Activated T-helper 17 cell treated with anti-CD3 and anti-CD28 coated beads, Interleukin-2, amount 50 U/mL, for 72 hours (primary cell): ENCODE measurements around the gene UCP2. TPM values are rescaled to one million over a fixed set of nuclear protein-coding genes. Genes with fewer than 3 reads are reported as not detected.
"Not testable (repeated sequence)": the region's sequence is repeated elsewhere in the genome, so short reads cannot be mapped to it uniquely, and the experiment has no call there.

Source experiments
- ATAC-seq: fragments of 150-1000 bp; cut with Tn5 transposase; replicated peaks from 2 replicates; pipeline ENCODE4 v1.10.0; 2021; ENCODE audit warnings: mild to moderate bottlenecking, moderate library complexity
- H3K27ac Mint-ChIP-seq: one replicate; pipeline ENCODE4 v1.8.0; 2022; ENCODE audit warnings: mixed read lengths
- H3K27me3 Mint-ChIP-seq: one replicate; pipeline ENCODE4 v1.8.0; 2022; ENCODE audit warnings: mixed read lengths
- H3K36me3 Mint-ChIP-seq: one replicate; pipeline ENCODE4 v1.8.0; 2022; ENCODE audit warnings: low read depth, mild to moderate bottlenecking, mixed read lengths
- H3K4me1 Mint-ChIP-seq: one replicate; pipeline ENCODE4 v1.8.0; 2022; ENCODE audit warnings: mixed read lengths
- H3K4me3 Mint-ChIP-seq: one replicate; pipeline ENCODE4 v1.8.0; 2022; ENCODE audit warnings: mild to moderate bottlenecking, mixed read lengths
- H3K9me3 Mint-ChIP-seq: one replicate; pipeline ENCODE4 v1.8.0; 2022; ENCODE audit warnings: mixed read lengths
- total RNA-seq, 2 donors: library from RNA; stranded (reverse); gene quantifications; one replicate each; pipeline ENCODE4 v1.2.3, GENCODE V29; 2022

UCP2 gene
- total RNA-seq, 2 donors from 2014 or later, result 199 to 269 TPM

GRCh38 chr11:73991471-73992006, 8.9 kb upstream of the UCP2 start:
- peaks cover 8% of the 10 kb centered on the region for H3K36me3 Mint-ChIP-seq
- peak; percentile 22 for ATAC-seq
- peaks cover 23% of the 10 kb centered on the region for H3K4me1 Mint-ChIP-seq
- H3K4me3 Mint-ChIP-seq, result peak overlapping the region; percentile 52
- H3K27me3 Mint-ChIP-seq, result no peaks in the 10 kb centered on the region
- peak overlapping the region; percentile 82 for H3K27ac Mint-ChIP-seq
- no peaks in the 10 kb centered on the region for H3K9me3 Mint-ChIP-seq

DNA sequence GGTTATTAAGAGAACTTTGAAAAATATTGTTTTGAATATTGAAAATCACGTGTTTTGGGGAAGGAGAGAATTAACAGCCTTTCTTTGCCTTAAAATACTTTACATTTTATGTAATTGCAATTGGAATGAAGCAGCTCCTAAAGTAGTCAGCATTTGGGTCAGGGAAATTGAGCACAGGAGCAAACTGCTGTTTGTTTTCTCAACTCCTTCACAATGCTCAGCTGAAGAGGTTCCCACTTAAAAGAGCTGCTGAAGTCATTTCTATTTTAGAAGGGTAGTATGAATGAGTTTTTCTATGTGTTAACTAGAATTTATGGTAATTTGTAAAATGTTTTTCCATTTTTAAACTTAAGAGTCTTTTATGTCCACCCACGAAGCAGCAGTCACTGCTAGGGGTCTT, 8.1 kb upstream of the UCP2 start:
- Mint-ChIP-seq H3K27me3 (no peaks in the 10 kb centered on the region), H3K4me1 (peaks cover 21% of the 10 kb centered on the region), H3K4me3 (peak overlapping the region; percentile 52), H3K27ac (peak overlapping the region; percentile 82), H3K36me3 (peaks cover 6% of the 10 kb centered on the region), H3K9me3 (no peaks in the 10 kb centered on the region)
- no peak for ATAC-seq

DNA sequence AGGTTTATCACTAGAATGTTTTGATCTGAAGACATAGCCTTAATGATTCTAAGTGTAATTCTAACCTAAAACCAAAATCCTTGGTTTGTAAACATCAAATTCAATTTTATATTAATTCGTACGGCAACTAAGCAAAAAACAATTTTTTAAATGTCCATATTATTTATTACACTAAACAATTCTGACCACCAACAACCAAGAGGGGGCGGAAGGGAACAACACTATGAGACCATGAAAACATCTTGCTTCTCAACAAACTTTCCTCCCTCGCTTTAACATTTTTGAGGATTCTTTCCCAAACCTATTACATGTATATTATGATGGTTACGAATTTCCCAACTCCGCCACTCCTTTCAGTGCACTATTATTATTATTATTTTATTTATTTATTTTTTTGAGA, 6.5 kb upstream of the UCP2 start:
- Mint-ChIP-seq H3K36me3 (no peaks in the 10 kb centered on the region), H3K27me3 (no peaks in the 10 kb centered on the region), H3K4me1 (peaks cover 9% of the 10 kb centered on the region), H3K9me3 (no peaks in the 10 kb centered on the region), H3K4me3 (no peak overlapping the region), H3K27ac (no peak overlapping the region)
- ATAC-seq, result no peak

GRCh38 chr11:73988227-73988626, 5.6 kb upstream of the UCP2 start:
- Mint-ChIP-seq H3K9me3 (no peaks in the 10 kb centered on the region), H3K36me3 (peaks cover 1% of the 10 kb centered on the region), H3K27ac (no peak overlapping the region), H3K27me3 (no peaks in the 10 kb centered on the region), H3K4me3 (no peak overlapping the region), H3K4me1 (peaks cover 15% of the 10 kb centered on the region)
- ATAC-seq, result no peak

- H3K27ac Mint-ChIP-seq, ATAC-seq, H3K9me3 Mint-ChIP-seq, H3K27me3 Mint-ChIP-seq, H3K4me1 Mint-ChIP-seq: not testable (repeated sequence)
- H3K4me3 Mint-ChIP-seq, result peak overlapping the region; percentile 86
- H3K36me3 Mint-ChIP-seq, result peaks cover 27% of the 10 kb centered on the region
Observed at GRCh38 chr11:73985661-73986060, 3.0 kb upstream of the UCP2 start.

GRCh38 chr11:73983741-73984538, 1.3 kb upstream of the UCP2 start:
- Mint-ChIP-seq H3K9me3 (no peaks in the 10 kb centered on the region), H3K4me1 (peaks cover 18% of the 10 kb centered on the region), H3K4me3 (peak overlapping the region; percentile 86), H3K27me3 (no peaks in the 10 kb centered on the region), H3K36me3 (peaks cover 44% of the 10 kb centered on the region), H3K27ac (peak overlapping the region; percentile 93)
- ATAC-seq, result no peak

DNA sequence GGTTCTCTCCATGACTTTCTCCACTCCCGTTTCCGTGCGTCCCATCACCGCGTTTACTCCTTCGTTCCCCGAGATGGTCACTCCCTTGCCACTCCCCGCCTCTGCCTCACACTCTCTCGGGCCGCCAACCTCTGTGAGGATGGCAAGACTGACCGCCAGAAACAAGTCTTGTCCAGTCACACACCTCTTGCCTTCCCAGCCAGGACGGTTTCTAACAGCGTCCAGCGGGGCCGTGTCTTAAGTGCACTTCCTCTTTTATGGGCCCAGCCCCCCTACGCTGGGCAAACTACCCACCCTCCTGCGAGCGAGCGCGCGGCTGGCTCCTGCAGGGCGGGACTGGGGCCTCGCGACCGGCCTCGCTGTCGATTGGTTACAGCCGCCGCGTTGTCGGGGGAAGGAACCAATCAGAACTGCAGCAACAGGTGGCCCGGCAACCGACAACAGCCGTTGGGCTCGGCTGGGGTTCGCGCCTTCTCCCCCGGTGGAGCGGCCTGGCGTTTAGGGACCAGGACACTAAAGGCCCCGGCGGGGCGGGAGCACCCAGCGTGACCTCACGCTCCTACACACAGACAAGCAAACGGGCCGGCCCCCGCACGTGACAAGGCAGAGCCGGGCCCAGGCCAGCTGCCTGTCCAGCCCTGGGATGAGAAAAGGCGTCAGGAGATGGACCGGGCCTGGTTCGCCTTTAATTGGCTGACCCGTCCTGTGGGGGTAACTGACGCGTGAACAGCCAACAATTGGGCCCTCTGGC, 522 bp upstream of the UCP2 start:
- no peaks in the 10 kb centered on the region for H3K9me3 Mint-ChIP-seq
- H3K4me1 Mint-ChIP-seq, result peaks cover 21% of the 10 kb centered on the region
- H3K36me3 Mint-ChIP-seq, result peaks cover 52% of the 10 kb centered on the region
- peak; percentile 83 for ATAC-seq
- H3K4me3 Mint-ChIP-seq, result peak overlapping the region; percentile 86
- peak overlapping the region; percentile 93 for H3K27ac Mint-ChIP-seq
- no peaks in the 10 kb centered on the region for H3K27me3 Mint-ChIP-seq

GRCh38 chr11:73981051-73981805, 1.4 kb downstream of the UCP2 start:
- Mint-ChIP-seq H3K4me3 (peak overlapping the region; percentile 86), H3K27me3 (no peaks in the 10 kb centered on the region), H3K27ac (peak overlapping the region; percentile 93), H3K9me3 (no peaks in the 10 kb centered on the region), H3K36me3 (peaks cover 71% of the 10 kb centered on the region), H3K4me1 (peaks cover 34% of the 10 kb centered on the region)
- no peak for ATAC-seq

GRCh38 chr11:73980001-73980961, 2.4 kb downstream of the UCP2 start:
- Mint-ChIP-seq H3K27ac (peak overlapping the region; percentile 93), H3K4me1 (peaks cover 44% of the 10 kb centered on the region), H3K4me3 (peak overlapping the region; percentile 86), H3K9me3 (no peaks in the 10 kb centered on the region), H3K27me3 (no peaks in the 10 kb centered on the region), H3K36me3 (peaks cover 80% of the 10 kb centered on the region)
- ATAC-seq, result peak; percentile 11

- Mint-ChIP-seq H3K27me3 (no peaks in the 10 kb centered on the region), H3K4me3 (peak overlapping the region; percentile 86), H3K9me3 (no peaks in the 10 kb centered on the region), H3K4me1 (peaks cover 51% of the 10 kb centered on the region), H3K36me3 (peaks cover 96% of the 10 kb centered on the region), H3K27ac (peak overlapping the region; percentile 93)
- ATAC-seq, result no peak
Observed at GRCh38 chr11:73978576-73979086, 4.0 kb downstream of the UCP2 start.

DNA sequence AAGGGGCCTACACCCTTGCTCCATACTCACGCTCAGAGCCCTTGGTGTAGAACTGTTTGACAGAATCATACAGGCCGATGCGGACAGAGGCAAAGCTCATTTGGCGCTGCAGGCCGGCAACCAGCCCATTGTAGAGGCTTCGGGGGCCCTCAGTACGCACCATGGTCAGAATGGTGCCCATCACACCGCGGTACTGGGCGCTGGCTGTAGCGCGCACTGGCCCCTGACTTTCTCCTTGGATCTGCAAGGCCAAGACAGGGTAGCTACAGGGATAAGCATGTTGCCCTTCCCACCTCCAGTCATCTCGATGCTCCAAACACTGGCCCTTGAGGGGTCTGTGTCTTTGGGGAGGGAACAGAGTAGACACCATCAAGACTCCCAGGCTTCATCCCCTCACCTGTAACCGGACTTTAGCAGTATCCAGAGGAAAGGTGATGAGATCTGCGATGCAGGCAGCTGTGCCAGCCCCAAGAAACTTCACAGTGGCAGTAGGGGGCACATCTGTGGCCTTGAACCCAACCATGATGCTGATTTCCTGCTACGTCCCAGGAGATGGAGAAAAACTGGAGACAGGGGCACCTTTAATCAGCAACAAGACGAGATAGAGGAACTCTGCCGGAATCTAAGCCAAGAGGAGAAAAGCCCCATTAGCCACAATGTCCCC, 4.7 kb downstream of the UCP2 start:
- Mint-ChIP-seq H3K36me3 (peaks cover 93% of the 10 kb centered on the region), H3K27ac (peak overlapping the region; percentile 93), H3K4me1 (peaks cover 50% of the 10 kb centered on the region), H3K27me3 (no peaks in the 10 kb centered on the region), H3K4me3 (peak overlapping the region; percentile 86), H3K9me3 (no peaks in the 10 kb centered on the region)
- ATAC-seq, result no peak

- Mint-ChIP-seq H3K4me1 (peaks cover 50% of the 10 kb centered on the region), H3K9me3 (no peaks in the 10 kb centered on the region), H3K27ac (peak overlapping the region; percentile 93), H3K27me3 (no peaks in the 10 kb centered on the region), H3K36me3 (peaks cover 79% of the 10 kb centered on the region), H3K4me3 (peak overlapping the region; percentile 86)
- ATAC-seq, result no peak
Observed at GRCh38 chr11:73976451-73977151, 6.0 kb downstream of the UCP2 start.
